H1 (cell line): Measurements from ENCODE around the gene CCDC74A. TPM values are rescaled to one million over a fixed set of nuclear protein-coding genes. Genes with fewer than 3 reads are reported as not detected.
"Not testable (repeated sequence)": the region's sequence is repeated elsewhere in the genome, so short reads cannot be mapped to it uniquely, and the experiment has no call there.

ENCODE experiments used
- CTCF ChIA-PET: fragments of 300-600 bp; sonication (Branson Sonifier 250); formaldehyde crosslinking; loops from one replicate; lab custom pipeline; 2021; ENCODE audit not compliant: partially characterized antibody; lab: Charles Lee
- POLR2A ChIA-PET: fragments of 300-600 bp; sonication (Branson Sonifier 250); formaldehyde crosslinking; loops from one replicate; lab custom pipeline; 2021; ENCODE audit warnings: inconsistent platforms; ENCODE audit not compliant: partially characterized antibody; lab: Charles Lee
- DNase-seq, 2 experiments: peaks; one replicate each; pipeline versions ENCODE4 v3.0.0 to v3.0.0-alpha.2; 2010 to 2022; ENCODE audit warnings: low spot score in 2 of 2, low read depth in 1 of 2, mixed read lengths in 1 of 2
- FAIRE-seq: peaks from 2 replicates; lab custom pipeline; 2011; peaks lifted over from hg19 to GRCh38; lab: Jason Lieb, UNC
- H2AFZ ChIP-seq: 2 replicates; pipeline ENCODE4 v1.8.1; 2012; ENCODE audit warnings: low read length, inconsistent platforms
- H2AK5ac ChIP-seq: 2 replicates; pipeline ENCODE4 v1.6.1; 2013; ENCODE audit warnings: low read depth, low read length
- H2BK120ac ChIP-seq: replicated peaks from 2 replicates; pipeline ENCODE3; 2013; ENCODE audit warnings: low read depth, low read length, inconsistent platforms
- H2BK12ac ChIP-seq: 2 replicates; pipeline ENCODE4 v1.6.1; 2013; ENCODE audit warnings: low read depth, low read length
- H2BK15ac ChIP-seq: 2 replicates; pipeline ENCODE4 v1.6.1; 2013; ENCODE audit warnings: low read length
- H2BK20ac ChIP-seq: 2 replicates; pipeline ENCODE4 v1.6.1; 2013; ENCODE audit warnings: low read length
- H2BK5ac ChIP-seq: 2 replicates; pipeline ENCODE4 v1.6.1; 2013; ENCODE audit warnings: low read depth, low read length
- H3K14ac ChIP-seq: 2 replicates; pipeline ENCODE4 v1.6.1; 2013; ENCODE audit warnings: inconsistent platforms; ENCODE audit not compliant: insufficient read length
- H3K18ac ChIP-seq: 2 replicates; pipeline ENCODE4 v1.6.1; 2013; ENCODE audit warnings: low read length; ENCODE audit errors: extremely low read depth
- H3K23ac ChIP-seq: 2 replicates; pipeline ENCODE4 v1.6.1; 2013; ENCODE audit warnings: inconsistent platforms; ENCODE audit not compliant: insufficient read length
- H3K23me2 ChIP-seq: 2 replicates; pipeline ENCODE4 v1.6.1; 2013; ENCODE audit warnings: low read depth, low read length
- H3K27ac ChIP-seq: 2 replicates; pipeline ENCODE4 v1.6.1; 2011; ENCODE audit warnings: low read depth, low read length, inconsistent platforms
- H3K27me3 ChIP-seq, 4 experiments: replicated peaks in 1 of 4; 1 replicate in 1 of 4; 2 replicates in 3 of 4; pipeline versions ENCODE4 v1.6.1 to v1.8.1; 2011 to 2013; ENCODE audit warnings: low read length in 3 of 4, mild to moderate bottlenecking in 3 of 4, inconsistent platforms in 2 of 4, mixed read lengths in 2 of 4, moderate library complexity in 1 of 4; ENCODE audit not compliant: control insufficient read depth in 3 of 4, insufficient read depth in 3 of 4; ENCODE audit errors: extremely low read depth in 1 of 4
- H3K36me3 ChIP-seq, 4 experiments: 2 replicates each; pipeline versions ENCODE4 v1.6.1 to v1.8.1; 2011 to 2013; ENCODE audit warnings: mild to moderate bottlenecking in 4 of 4, low read length in 3 of 4, moderate library complexity in 2 of 4, control low read depth in 1 of 4, inconsistent platforms in 1 of 4; ENCODE audit not compliant: insufficient read depth in 4 of 4, control insufficient read depth in 2 of 4
- H3K4ac ChIP-seq: replicated peaks from 2 replicates; pipeline ENCODE3; 2013; ENCODE audit warnings: low read length, low read depth, mixed read lengths, inconsistent platforms; ENCODE audit not compliant: insufficient read length
- H3K4me1 ChIP-seq, 4 experiments: replicated peaks in 1 of 4; 1 replicate in 1 of 4; 2 replicates in 3 of 4; pipeline versions ENCODE4 v1.6.1 to v1.8.1; 2011 to 2013; ENCODE audit warnings: low read length in 3 of 4, inconsistent platforms in 2 of 4, mixed read lengths in 1 of 4; ENCODE audit not compliant: insufficient read depth in 4 of 4, control insufficient read depth in 3 of 4
- H3K4me2 ChIP-seq, 2 experiments: 2 replicates each; pipeline versions ENCODE4 v1.6.1 to v1.8.1; 2011 to 2013; ENCODE audit warnings: low read depth in 2 of 2, low read length in 2 of 2, control low read depth in 1 of 2, inconsistent platforms in 1 of 2, mild to moderate bottlenecking in 1 of 2; ENCODE audit not compliant: insufficient read depth in 1 of 2
- H3K4me3 ChIP-seq, 4 experiments: fragments of 200-600, 300-600 bp in 1 of 4; sonication (generic), shearing (Covaris generic), sonication (Bioruptor Twin) in 1 of 4; 2 replicates each; pipeline versions ENCODE4 v1.5.1 to v1.8.1; 2011 to 2016; ENCODE audit warnings: low read length in 4 of 4, low read depth in 3 of 4, control low read depth in 2 of 4, inconsistent platforms in 2 of 4, mild to moderate bottlenecking in 2 of 4, mixed read lengths in 1 of 4, moderate library complexity in 1 of 4; ENCODE audit not compliant: insufficient read depth in 2 of 4; ENCODE audit errors: extremely low read depth in 1 of 4
- H3K56ac ChIP-seq: replicated peaks from 2 replicates; pipeline ENCODE3; 2013; ENCODE audit warnings: low read depth, mild to moderate bottlenecking, mixed read lengths, low read length, inconsistent platforms; ENCODE audit not compliant: insufficient read length
- H3K79me1 ChIP-seq: 2 replicates; pipeline ENCODE4 v1.6.1; 2013; ENCODE audit warnings: low read depth, low read length, control low read depth
- H3K79me2 ChIP-seq, 2 experiments: 2 replicates each; pipeline versions ENCODE4 v1.6.1 to v1.8.1; 2012 to 2013; ENCODE audit warnings: low read length in 2 of 2, mild to moderate bottlenecking in 2 of 2, inconsistent platforms in 1 of 2; ENCODE audit not compliant: insufficient read depth in 2 of 2, control insufficient read depth in 1 of 2
- H3K9ac ChIP-seq, 4 experiments: replicated peaks in 1 of 4; 1 replicate in 1 of 4; 2 replicates in 3 of 4; pipeline versions ENCODE4 v1.6.1 to v1.8.1; 2011 to 2013; ENCODE audit warnings: low read depth in 3 of 4, low read length in 3 of 4, control low read depth in 2 of 4, mild to moderate bottlenecking in 2 of 4, moderate library complexity in 2 of 4, inconsistent platforms in 1 of 4; ENCODE audit errors: extremely low read depth in 1 of 4
- H3K9me3 ChIP-seq, 2 experiments: 2 replicates each; pipeline versions ENCODE4 v1.6.1 to v1.8.1; 2012 to 2013; ENCODE audit warnings: mild to moderate bottlenecking in 2 of 2, moderate library complexity in 2 of 2, control low read depth in 1 of 2, inconsistent platforms in 1 of 2, low read depth in 1 of 2, low read length in 1 of 2, mixed read lengths in 1 of 2; ENCODE audit not compliant: insufficient read depth in 2 of 2
- H4K20me1 ChIP-seq, 2 experiments: replicated peaks in 1 of 2; 2 replicates each; pipeline versions ENCODE3 to v1.8.1; 2011 to 2013; ENCODE audit warnings: inconsistent platforms in 2 of 2, low read length in 2 of 2, mild to moderate bottlenecking in 1 of 2; ENCODE audit not compliant: insufficient read depth in 2 of 2, control insufficient read depth in 1 of 2
- H4K5ac ChIP-seq: 2 replicates; pipeline ENCODE4 v1.6.1; 2013; ENCODE audit warnings: low read length, low read depth, mixed read lengths, inconsistent platforms; ENCODE audit not compliant: insufficient read length
- H4K8ac ChIP-seq: 2 replicates; pipeline ENCODE4 v1.8.0; 2013; ENCODE audit warnings: mild to moderate bottlenecking, moderate library complexity, low read length, inconsistent platforms; ENCODE audit not compliant: insufficient read depth; ENCODE audit errors: extremely low read depth
- H4K91ac ChIP-seq: replicated peaks from 2 replicates; pipeline ENCODE3; 2013; ENCODE audit warnings: low read length, mixed read lengths, inconsistent platforms; ENCODE audit not compliant: insufficient read length
- WGBS, 2 experiments: shearing (Covaris generic) in 1 of 2; methylation state at CpG; one replicate each; pipeline versions ENCODE4 v1.1.6 to v1.1.7; 2013 to 2015; ENCODE audit warnings: low lambda C conversion rate in 2 of 2, mixed read lengths in 2 of 2, inconsistent platforms in 1 of 2, low coverage in 1 of 2, missing lambda C conversion rate in 1 of 2; ENCODE audit not compliant: insufficient replicate concordance in 2 of 2, insufficient coverage in 1 of 2, insufficient read length in 1 of 2; ENCODE audit errors: extremely low coverage in 1 of 2, missing lambda C conversion rate in 1 of 2; 5-methylcytosine and 5-hydroxymethylcytosine counted together
- polyA plus RNA-seq, 7 experiments: library from polyadenylated mRNA; depleted of rRNA in 3 of 7; stranded (reverse) in 5 of 7; unstranded in 2 of 7; fragments of >200 nt in 5 of 7; fragments of 200-250 nt in 2 of 7; gene quantifications; 1 replicate in 5 of 7; 2 replicates in 1 of 7; 4 replicates in 1 of 7; pipeline versions ENCODE4 v1.2.1 to v1.2.3, GENCODE V29; 2011 to 2013; ENCODE audit warnings: missing spikeins in 2 of 7, mixed read lengths in 2 of 7
- total RNA-seq: library from RNA; stranded (reverse); fragmentation: NEBNext Ultra II Directional; extraction: Animal tissue kit (Norgen Biotek cat#: 25700); gene quantifications from 2 replicates; pipeline ENCODE4 v1.2.1, GENCODE V29; 2021

Gene CCDC74A
- total and polyA plus RNA-seq, 2 of the 8 experiments (the other 6 are each of a cell fraction or from before 2014, with no cell fraction given): 18.1 to 21.0 TPM

DNA sequence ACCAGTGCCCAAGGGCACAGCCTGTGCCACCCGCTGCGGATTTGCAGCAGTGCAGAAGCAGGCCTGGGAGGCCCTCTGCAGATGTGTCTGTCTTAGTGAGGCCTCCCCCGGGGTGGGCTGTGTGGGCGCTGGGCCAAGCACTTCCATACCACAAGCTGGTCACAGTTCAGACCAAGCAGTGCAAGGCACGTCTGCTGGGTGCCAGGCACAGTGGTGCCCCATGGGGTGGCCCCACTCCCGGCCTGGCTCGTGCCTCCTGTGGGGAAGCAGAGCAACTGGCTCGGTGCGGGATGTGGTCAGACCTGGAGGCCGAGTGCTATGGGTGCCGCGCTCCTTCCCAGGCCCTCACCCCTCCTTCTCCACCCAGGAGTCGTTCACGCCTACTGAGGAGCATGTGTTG is 12.5 kb upstream of the CCDC74A start:
- H3K14ac ChIP-seq, H2BK20ac ChIP-seq, H3K9me3 ChIP-seq, CTCF ChIA-PET, H3K23me2 ChIP-seq, H4K91ac ChIP-seq, H3K4ac ChIP-seq, H2BK120ac ChIP-seq, H3K56ac ChIP-seq, H3K27ac ChIP-seq, H2BK5ac ChIP-seq, H3K27me3 ChIP-seq, H4K8ac ChIP-seq, H4K20me1 ChIP-seq, H4K5ac ChIP-seq, H2AK5ac ChIP-seq, H3K4me2 ChIP-seq, H3K18ac ChIP-seq, H2BK12ac ChIP-seq, H3K79me2 ChIP-seq, H3K79me1 ChIP-seq, H3K23ac ChIP-seq, H2AFZ ChIP-seq, H3K4me3 ChIP-seq, FAIRE-seq, H3K4me1 ChIP-seq, H3K9ac ChIP-seq, H2BK15ac ChIP-seq: not testable (repeated sequence)
- peak in 1 of 2 experiments; percentile 41 for DNase-seq
- 92% methylated on average over 10 of the region's 14 CpGs; no CpG with 5 or more reads in 1 of the 2 experiments for WGBS, 2 experiments
- peaks cover 2 to 37% (median 12%) of the 10 kb centered on the region in 4 experiments; a peak in 6 of 8 replicates for H3K36me3 ChIP-seq
- POLR2A ChIA-PET: interaction anchor here (1.3 kb wide), 1 partner anchor 23 kb away, joined by 5 read pairs; the partner anchor contains the start of gene MZT2A
